Activated CD8-positive, alpha-beta T cell treated with anti-CD3 and anti-CD28 coated beads, Interleukin-2, amount 10 ng/mL, durations not matched to agents 7 days and 5 days (primary cell): ENCODE results near the gene MAGEA9B. TPM values are rescaled to one million over a fixed set of nuclear protein-coding genes. Genes with fewer than 3 reads are reported as not detected.
"Not testable (repeated sequence)": the region's sequence is repeated elsewhere in the genome, so short reads cannot be mapped to it uniquely, and the experiment has no call there.

Source experiments
- ATAC-seq: fragments of 150-1000 bp; cut with Tn5 transposase; one replicate; pipeline ENCODE4 v1.10.0; 2021; ENCODE audit warnings: moderate library complexity
- CTCF ChIA-PET: fragments of 350-600 bp; sonication (Branson Sonifier 250); formaldehyde crosslinking; loops from one replicate; lab custom pipeline; 2021; ENCODE audit warnings: antibody characterized with exemption; lab: Charles Lee
- POLR2A ChIA-PET: fragments of 350-600 bp; sonication (Branson Sonifier 250); formaldehyde crosslinking; loops from one replicate; lab custom pipeline; 2021; ENCODE audit warnings: antibody characterized with exemption; lab: Charles Lee
- DNase-seq: peaks from one replicate; pipeline ENCODE4 v3.0.0-alpha.2; 2020
- H3K27ac Mint-ChIP-seq: one replicate; pipeline ENCODE4 v1.8.0; 2021; ENCODE audit warnings: mild to moderate bottlenecking, mixed read lengths
- H3K27me3 Mint-ChIP-seq: one replicate; pipeline ENCODE4 v1.8.0; 2021; ENCODE audit warnings: low read depth, mixed read lengths
- H3K36me3 Mint-ChIP-seq: one replicate; pipeline ENCODE4 v1.8.0; 2021; ENCODE audit warnings: low read depth, mixed read lengths
- H3K4me1 Mint-ChIP-seq: one replicate; pipeline ENCODE4 v1.8.0; 2021; ENCODE audit warnings: low read depth, mixed read lengths
- H3K4me3 Mint-ChIP-seq: one replicate; pipeline ENCODE4 v1.8.0; 2021; ENCODE audit warnings: mild to moderate bottlenecking, mixed read lengths
- H3K9me3 Mint-ChIP-seq: one replicate; pipeline ENCODE4 v1.8.0; 2022; ENCODE audit warnings: mixed read lengths; ENCODE audit not compliant: insufficient read depth
- total RNA-seq, 2 experiments: library from RNA; stranded (reverse); gene quantifications; one replicate each; pipeline ENCODE4 v1.2.3, GENCODE V29; 2021

The MAGEA9B gene
- total RNA-seq, 2 experiments from 2014 or later = not detected

- Mint-ChIP-seq H3K36me3 (peaks cover 6% of the 10 kb centered on the region), H3K27ac (no peak overlapping the region), H3K27me3 (no peaks in the 10 kb centered on the region), H3K9me3 (no peaks in the 10 kb centered on the region), H3K4me1 (peaks cover 3% of the 10 kb centered on the region), H3K4me3 (no peak overlapping the region)
- ATAC-seq (no peak), DNase-seq (no peak)
- ChIA-PET POLR2A (no interaction called here), CTCF (no interaction called here)
Measured at GRCh38 chrX:149610511-149610910, 23.3 kb upstream of the MAGEA9B start.

- no peaks in the 10 kb centered on the region for H3K27me3 Mint-ChIP-seq
Measured at GRCh38 chrX:149607699-149608098, 20.4 kb upstream of the MAGEA9B start.

GRCh38 chrX:149605248-149605885 is 18.1 kb upstream of the MAGEA9B start:
- CTCF ChIA-PET, H3K9me3 Mint-ChIP-seq, ATAC-seq, H3K4me3 Mint-ChIP-seq, H3K4me1 Mint-ChIP-seq, DNase-seq, POLR2A ChIA-PET, H3K27me3 Mint-ChIP-seq, H3K27ac Mint-ChIP-seq: not testable (repeated sequence)
- H3K36me3 Mint-ChIP-seq = peaks cover 10% of the 10 kb centered on the region

More at GRCh38 chrX:149607699-149608098, 20.4 kb upstream of the MAGEA9B start:
- H3K4me1 Mint-ChIP-seq = peaks cover 4% of the 10 kb centered on the region
- DNase-seq = no peak
- H3K27ac Mint-ChIP-seq = no peak overlapping the region
- ChIA-PET CTCF (no interaction called here), POLR2A (no interaction called here)
- H3K4me3 Mint-ChIP-seq = no peak overlapping the region
- ATAC-seq = no peak
- no peaks in the 10 kb centered on the region for H3K9me3 Mint-ChIP-seq
- peaks cover 7% of the 10 kb centered on the region for H3K36me3 Mint-ChIP-seq

GRCh38 chrX:149598603-149599002 is 11.3 kb upstream of the MAGEA9B start:
- DNase-seq, H3K27ac Mint-ChIP-seq, H3K4me3 Mint-ChIP-seq, POLR2A ChIA-PET, ATAC-seq, H3K36me3 Mint-ChIP-seq, CTCF ChIA-PET, H3K9me3 Mint-ChIP-seq, H3K27me3 Mint-ChIP-seq, H3K4me1 Mint-ChIP-seq: not testable (repeated sequence)

- DNase-seq, H3K4me3 Mint-ChIP-seq, H3K9me3 Mint-ChIP-seq, ATAC-seq, CTCF ChIA-PET, H3K27ac Mint-ChIP-seq, H3K36me3 Mint-ChIP-seq, POLR2A ChIA-PET, H3K27me3 Mint-ChIP-seq, H3K4me1 Mint-ChIP-seq: not testable (repeated sequence)
Measured at GRCh38 chrX:149595943-149596342, 8.7 kb upstream of the MAGEA9B start.

- not testable (repeated sequence) for ATAC-seq
Measured at GRCh38 chrX:149595214-149595613, 8.0 kb upstream of the MAGEA9B start, which contains the start of gene HSFX2. Gene HSFX2 (minus strand): TSS chrX:149595314. CDS start chrX:149594700, 614 bp downstream.

GRCh38 chrX:149590993-149591392 is 3.7 kb upstream of the MAGEA9B start:
- H3K9me3 Mint-ChIP-seq, H3K36me3 Mint-ChIP-seq, H3K4me3 Mint-ChIP-seq, H3K27ac Mint-ChIP-seq, H3K4me1 Mint-ChIP-seq, ATAC-seq, POLR2A ChIA-PET, CTCF ChIA-PET, DNase-seq, H3K27me3 Mint-ChIP-seq: not testable (repeated sequence)

More at GRCh38 chrX:149595214-149595613, 8.0 kb upstream of the MAGEA9B start, which contains the start of gene HSFX2:
- POLR2A ChIA-PET, H3K27me3 Mint-ChIP-seq, CTCF ChIA-PET, H3K27ac Mint-ChIP-seq, H3K9me3 Mint-ChIP-seq, H3K4me3 Mint-ChIP-seq, DNase-seq, H3K4me1 Mint-ChIP-seq, H3K36me3 Mint-ChIP-seq: not testable (repeated sequence)

- H3K4me1 Mint-ChIP-seq, H3K27me3 Mint-ChIP-seq, H3K9me3 Mint-ChIP-seq, CTCF ChIA-PET, POLR2A ChIA-PET, DNase-seq, H3K36me3 Mint-ChIP-seq, ATAC-seq, H3K4me3 Mint-ChIP-seq, H3K27ac Mint-ChIP-seq: not testable (repeated sequence)
Measured at GRCh38 chrX:149585631-149586030, 1.6 kb downstream of the MAGEA9B start.

- H3K4me1 Mint-ChIP-seq = peaks cover 20% of the 10 kb centered on the region
- POLR2A ChIA-PET, H3K36me3 Mint-ChIP-seq: not testable (repeated sequence)
Measured at GRCh38 chrX:149573456-149573855, 13.8 kb downstream of the MAGEA9B start.

GRCh38 chrX:149572743-149573142 is 14.5 kb downstream of the MAGEA9B start:
- POLR2A ChIA-PET = no interaction called here
- CTCF ChIA-PET = interaction anchor here (1.0 kb wide), 1 partner anchor 60 kb away, joined by 3 read pairs; no protein-coding TSS in a partner anchor
- H3K9me3 Mint-ChIP-seq = no peaks in the 10 kb centered on the region
- no peak overlapping the region for H3K27ac Mint-ChIP-seq
- peak overlapping the region; percentile 15 for H3K4me3 Mint-ChIP-seq
- peaks cover 20% of the 10 kb centered on the region for H3K4me1 Mint-ChIP-seq
- DNase-seq (no peak), ATAC-seq (no peak)
- no peaks in the 10 kb centered on the region for H3K36me3 Mint-ChIP-seq
- no peaks in the 10 kb centered on the region for H3K27me3 Mint-ChIP-seq

More at GRCh38 chrX:149573456-149573855, 13.8 kb downstream of the MAGEA9B start:
- DNase-seq, CTCF ChIA-PET, H3K4me3 Mint-ChIP-seq, H3K27me3 Mint-ChIP-seq, H3K27ac Mint-ChIP-seq, H3K9me3 Mint-ChIP-seq: not testable (repeated sequence)
- peak; percentile 92 for ATAC-seq

GRCh38 chrX:149571770-149572169 is 15.5 kb downstream of the MAGEA9B start:
- Mint-ChIP-seq H3K4me1 (peaks cover 20% of the 10 kb centered on the region), H3K27me3 (no peaks in the 10 kb centered on the region), H3K9me3 (no peaks in the 10 kb centered on the region), H3K4me3 (no peak overlapping the region), H3K27ac (no peak overlapping the region), H3K36me3 (no peaks in the 10 kb centered on the region)
- POLR2A ChIA-PET = no interaction called here
- ATAC-seq (no peak), DNase-seq (no peak)
- CTCF ChIA-PET = interaction anchor here (1.0 kb wide), 1 partner anchor 59 kb away, joined by 3 read pairs; no protein-coding TSS in a partner anchor

GRCh38 chrX:149570668-149571067 is 16.6 kb downstream of the MAGEA9B start:
- POLR2A ChIA-PET = no interaction called here
- H3K36me3 Mint-ChIP-seq = no peaks in the 10 kb centered on the region

More at GRCh38 chrX:149570668-149571067, 16.6 kb downstream of the MAGEA9B start:
- Mint-ChIP-seq H3K9me3 (no peaks in the 10 kb centered on the region), H3K4me3 (no peak overlapping the region), H3K27ac (no peak overlapping the region), H3K4me1 (peaks cover 20% of the 10 kb centered on the region), H3K27me3 (no peaks in the 10 kb centered on the region)
- ATAC-seq = no peak
- no peak for DNase-seq
- CTCF ChIA-PET = no interaction called here
